IMR-90 (cell line): ENCODE data around the gene KCNT1. TPM values are rescaled to one million over a fixed set of nuclear protein-coding genes. Genes with fewer than 3 reads are reported as not detected.

ENCODE experiments used
- ATAC-seq: fragments of 200-7000 bp; cut with Tn5 transposase; 2 replicates; pipeline ENCODE4 v1.9.1; 2020; ENCODE audit warnings: low read depth, mild to moderate bottlenecking, moderate library complexity
- BruUV-seq: library from RNA; stranded (reverse); fragments of 400-500 nt; replicated peaks from 2 replicates; lab custom pipeline; 2021; lab: Mats Ljungman, UMichigan
- CTCF ChIA-PET: fragments of 300-600 bp; formaldehyde crosslinking; extraction: SDS; loops from one replicate; lab custom pipeline; 2021; ENCODE audit warnings: antibody characterized with exemption; lab: Yijun Ruan, JAX
- POLR2A ChIA-PET: fragments of 300-600 bp; sonication (Branson Sonifier 250); formaldehyde crosslinking; loops from one replicate; lab custom pipeline; 2022; ENCODE audit warnings: antibody characterized with exemption; ENCODE audit not compliant: unreplicated experiment; lab: Charles Lee
- DNase-seq: peaks from one replicate; pipeline ENCODE4 v3.0.0; 2013
- H2AFZ ChIP-seq: replicated peaks from 2 replicates; pipeline ENCODE3; 2013; ENCODE audit warnings: low read length, mild to moderate bottlenecking; ENCODE audit not compliant: poor library complexity
- H2AK5ac ChIP-seq: 2 replicates; pipeline ENCODE4 v1.6.1; 2013; ENCODE audit warnings: low read depth, low read length, inconsistent platforms
- H2AK9ac ChIP-seq: replicated peaks from 2 replicates; pipeline ENCODE3; 2013; ENCODE audit warnings: mild to moderate bottlenecking, low read depth, low read length, moderate library complexity; ENCODE audit not compliant: poor library complexity
- H2BK120ac ChIP-seq: 2 replicates; pipeline ENCODE4 v1.6.1; 2013; ENCODE audit warnings: low read depth, low read length, inconsistent platforms
- H2BK15ac ChIP-seq: 3 replicates; pipeline ENCODE4 v1.6.1; 2013; ENCODE audit warnings: low read depth, low read length, inconsistent platforms
- H2BK20ac ChIP-seq: 2 replicates; pipeline ENCODE4 v1.6.1; 2013; ENCODE audit warnings: low read depth, mild to moderate bottlenecking, inconsistent platforms, low read length, moderate library complexity
- H2BK5ac ChIP-seq: 2 replicates; pipeline ENCODE4 v1.6.1; 2013; ENCODE audit warnings: mild to moderate bottlenecking, low read depth, low read length, inconsistent platforms; ENCODE audit not compliant: poor library complexity, severe bottlenecking
- H3K14ac ChIP-seq: replicated peaks from 2 replicates; pipeline ENCODE4 v1.6.1; 2013; ENCODE audit warnings: low read depth, low read length, inconsistent platforms
- H3K18ac ChIP-seq: 2 replicates; pipeline ENCODE4 v1.6.1; 2013; ENCODE audit warnings: low read depth, low read length, control low read depth
- H3K23ac ChIP-seq: 2 replicates; pipeline ENCODE4 v1.6.1; 2013; ENCODE audit warnings: low read depth, low read length, inconsistent platforms
- H3K27ac ChIP-seq: 2 replicates; pipeline ENCODE4 v1.5.1; 2013; ENCODE audit warnings: mild to moderate bottlenecking, control low read depth, low read length; ENCODE audit not compliant: insufficient read depth
- H3K27me3 ChIP-seq: 2 replicates; pipeline ENCODE4 v1.6.1; 2013; ENCODE audit warnings: low read length; ENCODE audit not compliant: control insufficient read depth, insufficient read depth
- H3K36me3 ChIP-seq: 2 replicates; pipeline ENCODE4 v1.6.1; 2013; ENCODE audit warnings: low read length, mixed read lengths; ENCODE audit not compliant: control insufficient read depth, insufficient read depth
- H3K4ac ChIP-seq: 2 replicates; pipeline ENCODE4 v1.6.1; 2013; ENCODE audit warnings: low read depth, low read length, inconsistent platforms
- H3K4me1 ChIP-seq: 2 replicates; pipeline ENCODE4 v1.6.1; 2013; ENCODE audit warnings: low read length, mixed read lengths; ENCODE audit not compliant: control insufficient read depth, insufficient read depth
- H3K4me2 ChIP-seq: 2 replicates; pipeline ENCODE4 v1.6.1; 2013; ENCODE audit warnings: low read depth, mild to moderate bottlenecking, control low read depth, low read length, moderate library complexity
- H3K4me3 ChIP-seq: 2 replicates; pipeline ENCODE4 v1.5.1; 2013; ENCODE audit warnings: low read depth, mild to moderate bottlenecking, control low read depth, low read length, moderate library complexity; ENCODE audit not compliant: insufficient read depth
- H3K56ac ChIP-seq: 2 replicates; pipeline ENCODE4 v1.6.1; 2013; ENCODE audit warnings: low read length, inconsistent platforms; ENCODE audit not compliant: insufficient read depth; ENCODE audit errors: extremely low read depth
- H3K79me1 ChIP-seq, 2 experiments: 2 replicates each; pipeline ENCODE4 v1.6.1; 2013; ENCODE audit warnings: low read length in 2 of 2, inconsistent platforms in 1 of 2, low read depth in 1 of 2
- H3K9ac ChIP-seq: 2 replicates; pipeline ENCODE4 v1.6.1; 2013; ENCODE audit warnings: low read depth, low read length, control low read depth
- H3K9me1 ChIP-seq: 2 replicates; pipeline ENCODE4 v1.6.1; 2013; ENCODE audit warnings: low read length, inconsistent platforms; ENCODE audit not compliant: insufficient read depth
- H3K9me3 ChIP-seq: 2 replicates; pipeline ENCODE4 v1.6.1; 2013; ENCODE audit warnings: low read length; ENCODE audit not compliant: control insufficient read depth, insufficient read depth
- H4K20me1 ChIP-seq: 2 replicates; pipeline ENCODE4 v1.6.1; 2013; ENCODE audit warnings: low read length, inconsistent platforms; ENCODE audit not compliant: insufficient read depth
- H4K5ac ChIP-seq: 2 replicates; pipeline ENCODE4 v1.6.1; 2013; ENCODE audit warnings: mild to moderate bottlenecking, low read depth, low read length, control low read depth
- H4K8ac ChIP-seq, 2 experiments: 2 replicates each; pipeline ENCODE4 v1.6.1; 2013; ENCODE audit warnings: low read depth in 2 of 2, low read length in 2 of 2, control low read depth in 1 of 2, inconsistent platforms in 1 of 2
- H4K91ac ChIP-seq: 2 replicates; pipeline ENCODE4 v1.6.1; 2013; ENCODE audit warnings: low read depth, low read length, inconsistent platforms; ENCODE audit not compliant: insufficient read depth
- BHLHE40 ChIP-seq: fragments of 150-350 bp; IDR thresholded peaks from 2 replicates; pipeline ENCODE4 v1.6.1; 2016; ENCODE audit warnings: mild to moderate bottlenecking, low read depth, low read length
- CEBPB ChIP-seq: IDR thresholded peaks from 2 replicates; pipeline ENCODE4 v1.6.1; 2012; ENCODE audit warnings: low read depth, low read length, improper control_type of control experiment
- CHD1 ChIP-seq: IDR thresholded peaks from 2 replicates; pipeline ENCODE4 v1.6.1; 2012; ENCODE audit warnings: low read depth, low read length, improper control_type of control experiment
- CTCF ChIP-seq: conservative IDR thresholded peaks from 2 replicates; pipeline ENCODE4 v1.5.1; 2012; ENCODE audit warnings: mild to moderate bottlenecking, low read depth, low read length, improper control_type of control experiment
- FOS ChIP-seq: fragments of 150-350 bp; IDR thresholded peaks from 2 replicates; pipeline ENCODE4 v1.6.1; 2016; ENCODE audit warnings: low read depth, low read length
- MAFK ChIP-seq: IDR thresholded peaks from 2 replicates; pipeline ENCODE4 v1.6.1; 2012; ENCODE audit warnings: low read depth, low read length, improper control_type of control experiment
- MAZ ChIP-seq: IDR thresholded peaks from 2 replicates; pipeline ENCODE4 v1.6.1; 2012; ENCODE audit warnings: low read depth, mild to moderate bottlenecking, low read length, improper control_type of control experiment, moderate library complexity, borderline replicate concordance
- MXI1 ChIP-seq: IDR thresholded peaks from 2 replicates; pipeline ENCODE4 v1.6.1; 2012; ENCODE audit warnings: low read depth, mild to moderate bottlenecking, low read length, moderate library complexity, borderline replicate concordance
- NFE2L2 ChIP-seq: fragments of 150-350 bp; IDR thresholded peaks from 2 replicates; pipeline ENCODE4 v1.6.1; 2016; ENCODE audit warnings: low read depth, mild to moderate bottlenecking, low read length
- POLR2A ChIP-seq: IDR thresholded peaks from 2 replicates; pipeline ENCODE4 v1.6.1; 2012; ENCODE audit warnings: mild to moderate bottlenecking, low read depth, low read length
- RAD21 ChIP-seq: IDR thresholded peaks from 2 replicates; pipeline ENCODE4 v1.6.1; 2012; ENCODE audit warnings: low read length, improper control_type of control experiment
- RCOR1 ChIP-seq: IDR thresholded peaks from 2 replicates; pipeline ENCODE4 v1.6.1; 2012; ENCODE audit warnings: mild to moderate bottlenecking, low read length, improper control_type of control experiment; ENCODE audit not compliant: insufficient replicate concordance
- RFX5 ChIP-seq: IDR thresholded peaks from 2 replicates; pipeline ENCODE4 v1.8.0; 2012; ENCODE audit warnings: low read depth, mild to moderate bottlenecking, low read length, moderate library complexity
- SMC3 ChIP-seq: fragments of 150-350 bp; IDR thresholded peaks from 2 replicates; pipeline ENCODE4 v1.6.1; 2016; ENCODE audit warnings: low read depth, mild to moderate bottlenecking, antibody characterized with exemption, low read length, moderate library complexity
- USF2 ChIP-seq: fragments of 150-350 bp; IDR thresholded peaks from 2 replicates; pipeline ENCODE4 v1.6.1; 2017; ENCODE audit warnings: mild to moderate bottlenecking, antibody characterized with exemption, low read length, low read depth
- WGBS, 2 experiments: methylation state at CpG; one replicate each; pipeline versions ENCODE4 v1.1.5 to v1.1.7; 2013; ENCODE audit warnings: missing lambda C conversion rate in 2 of 2; ENCODE audit not compliant: insufficient read length in 1 of 2; ENCODE audit errors: extremely low coverage in 2 of 2; 5-methylcytosine and 5-hydroxymethylcytosine counted together
- dilution Hi-C: fragments of 300-500 bp; cut with HindIII; formaldehyde crosslinking; loops from one replicate; pipeline ENCODE4 v1.14.3; 2018; ENCODE audit warnings: low sequenced_read_pairs; ENCODE audit not compliant: unreplicated experiment
- in situ Hi-C: fragments of 300-500 bp; cut with MboI; formaldehyde crosslinking; loops from 3 replicates; pipeline ENCODE4 v1.14.3; 2019; ENCODE audit warnings: low sequenced_read_pairs, inconsistent platforms, mixed read lengths
- intact Hi-C: fragments of 100-400 bp; cut with micrococcal nuclease; formaldehyde crosslinking; loops from 2 replicates; pipeline ENCODE4 v1.10.0; 2022
- polyA plus RNA-seq, 3 experiments: library from polyadenylated mRNA; depleted of rRNA; stranded (reverse); fragments of >200 nt; gene quantifications; 2 replicates each; pipeline ENCODE4 v1.2.3, GENCODE V29; 2012; ENCODE audit warnings: low replicate concordance in 1 of 3
- total RNA-seq: library from RNA; depleted of rRNA; stranded (reverse); fragments of >200 nt; gene quantifications from 2 replicates; pipeline ENCODE4 v1.2.3, GENCODE V29; 2012
- TF ChIP-seq, protein P1 (sequence below): fragments of 150-350 bp; IDR thresholded peaks from 2 replicates; pipeline ENCODE4 v1.6.1; 2016; ENCODE audit warnings: low read depth, mild to moderate bottlenecking, low read length, moderate library complexity, borderline replicate concordance

The KCNT1 gene
- total and polyA plus RNA-seq, 2 of the 4 experiments (the other 2 are of a cell fraction), result not detected

GRCh38 chr9:135745686-135746324 is 43.8 kb downstream of the KCNT1 start:
- no peak overlapping the region for H3K56ac ChIP-seq
- H4K5ac ChIP-seq, result no peak overlapping the region
- dilution Hi-C loops (no loop called here), in situ Hi-C loops (no loop called here), intact Hi-C loops (no loop called here)
- ATAC-seq (no peak), DNase-seq (no peak)
- H3K23ac ChIP-seq, result no peak overlapping the region
- H3K27me3 ChIP-seq, result peaks cover 12% of the 10 kb centered on the region; the same call in 1 of the 2 replicates
- no peak overlapping the region for H3K14ac ChIP-seq
- no peak overlapping the region for H3K4me3 ChIP-seq
- H4K20me1 ChIP-seq, result no peaks in the 10 kb centered on the region
- H3K79me1 ChIP-seq, result no peaks in the 10 kb centered on the region
- no peak overlapping the region for H4K8ac ChIP-seq
- H3K4me2 ChIP-seq, result no peak overlapping the region
- H2AFZ ChIP-seq, result no peak overlapping the region
- WGBS, 2 experiments, result 69% methylated on average over 10 of the region's 24 CpGs; no CpG with 5 or more reads in 1 of the 2 experiments
- no peak overlapping the region for H2AK9ac ChIP-seq
- no peak overlapping the region for H4K91ac ChIP-seq
- no peak overlapping the region for H2AK5ac ChIP-seq
- no peak overlapping the region for H3K27ac ChIP-seq
- H3K4ac ChIP-seq, result no peak overlapping the region
- no peak overlapping the region for H2BK120ac ChIP-seq
- no peak overlapping the region for H2BK15ac ChIP-seq
- H2BK20ac ChIP-seq, result no peak overlapping the region
- no peaks in the 10 kb centered on the region for H3K9me3 ChIP-seq
- no peak overlapping the region for H2BK5ac ChIP-seq
- no peaks in the 10 kb centered on the region for H3K36me3 ChIP-seq
- H3K9ac ChIP-seq, result no peak overlapping the region
- ChIA-PET CTCF (no interaction called here), POLR2A (no interaction called here)
- H3K4me1 ChIP-seq, result no peaks in the 10 kb centered on the region
- BruUV-seq, result no TSS peak
- H3K18ac ChIP-seq, result no peak overlapping the region
- no peak for TF ChIP-seq POLR2A
- TF ChIP-seq MAFK, result no peak
- no peak for TF ChIP-seq MXI1
- no peak for TF ChIP-seq RAD21
- TF ChIP-seq CHD1, result no peak
- no peak for TF ChIP-seq FOS
- no peak for TF ChIP-seq CEBPB
- TF ChIP-seq NFE2L2, result no peak
- no peak for TF ChIP-seq SMC3
- TF ChIP-seq CTCF, result no peak
- TF ChIP-seq USF2, result no peak
- no peak for TF ChIP-seq RFX5
- TF ChIP-seq BHLHE40, result no peak
- TF ChIP-seq, protein P1, sequence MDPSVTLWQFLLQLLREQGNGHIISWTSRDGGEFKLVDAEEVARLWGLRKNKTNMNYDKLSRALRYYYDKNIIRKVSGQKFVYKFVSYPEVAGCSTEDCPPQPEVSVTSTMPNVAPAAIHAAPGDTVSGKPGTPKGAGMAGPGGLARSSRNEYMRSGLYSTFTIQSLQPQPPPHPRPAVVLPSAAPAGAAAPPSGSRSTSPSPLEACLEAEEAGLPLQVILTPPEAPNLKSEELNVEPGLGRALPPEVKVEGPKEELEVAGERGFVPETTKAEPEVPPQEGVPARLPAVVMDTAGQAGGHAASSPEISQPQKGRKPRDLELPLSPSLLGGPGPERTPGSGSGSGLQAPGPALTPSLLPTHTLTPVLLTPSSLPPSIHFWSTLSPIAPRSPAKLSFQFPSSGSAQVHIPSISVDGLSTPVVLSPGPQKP, result no peak
- TF ChIP-seq MAZ, result no peak
- no peak for TF ChIP-seq RCOR1
- no peaks in the 10 kb centered on the region for H3K9me1 ChIP-seq
